Measurements from ENCODE around the gene P2RX5. TPM values are rescaled to one million over a fixed set of nuclear protein-coding genes. Genes with fewer than 3 reads are reported as not detected.
"Not testable (repeated sequence)": the region's sequence is repeated elsewhere in the genome, so short reads cannot be mapped to it uniquely, and the experiment has no call there.

The P2RX5 gene
- total and polyA plus RNA-seq, 9 donors = 0.15 to 1.1 (median 0.61) TPM

DNA sequence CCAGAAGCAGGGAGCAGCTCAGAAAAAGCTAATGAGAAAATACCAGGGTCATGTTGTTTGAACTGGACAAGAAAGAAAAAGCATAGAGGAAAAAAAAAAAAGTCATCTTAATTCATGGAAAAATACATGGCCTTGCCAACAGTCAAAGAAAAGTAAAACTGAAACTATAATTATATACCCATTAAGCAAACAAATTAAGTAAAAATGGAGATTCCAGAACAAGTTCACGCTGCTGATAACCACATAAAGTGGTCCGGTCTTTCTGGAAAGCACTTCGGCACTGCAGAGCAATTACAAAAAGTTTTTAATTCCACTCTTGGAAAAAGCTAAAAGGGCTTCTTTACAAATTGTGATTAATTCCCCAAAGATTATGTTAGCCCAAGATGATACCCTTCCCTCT is 12.4 kb upstream of the P2RX5 start:
- no peak for DNase-seq
- WGBS, 3 donors = 14 to 42% (median 20%) methylated on average over 3 of the region's 3 CpGs
- Histone ChIP-seq H3K4me3 (no peak overlapping the region), H3K4me1 (ENCODE audit: insufficient read depth) (no peaks in the 10 kb centered on the region), H3K27ac (no peak overlapping the region), H3K27me3 (no peaks in the 10 kb centered on the region), H3K9me3 (no peaks in the 10 kb centered on the region), H3K36me3 (no peaks in the 10 kb centered on the region)
- intact Hi-C loops (cut with DNase I) = no loop called here
- TF ChIP-seq, protein P1, sequence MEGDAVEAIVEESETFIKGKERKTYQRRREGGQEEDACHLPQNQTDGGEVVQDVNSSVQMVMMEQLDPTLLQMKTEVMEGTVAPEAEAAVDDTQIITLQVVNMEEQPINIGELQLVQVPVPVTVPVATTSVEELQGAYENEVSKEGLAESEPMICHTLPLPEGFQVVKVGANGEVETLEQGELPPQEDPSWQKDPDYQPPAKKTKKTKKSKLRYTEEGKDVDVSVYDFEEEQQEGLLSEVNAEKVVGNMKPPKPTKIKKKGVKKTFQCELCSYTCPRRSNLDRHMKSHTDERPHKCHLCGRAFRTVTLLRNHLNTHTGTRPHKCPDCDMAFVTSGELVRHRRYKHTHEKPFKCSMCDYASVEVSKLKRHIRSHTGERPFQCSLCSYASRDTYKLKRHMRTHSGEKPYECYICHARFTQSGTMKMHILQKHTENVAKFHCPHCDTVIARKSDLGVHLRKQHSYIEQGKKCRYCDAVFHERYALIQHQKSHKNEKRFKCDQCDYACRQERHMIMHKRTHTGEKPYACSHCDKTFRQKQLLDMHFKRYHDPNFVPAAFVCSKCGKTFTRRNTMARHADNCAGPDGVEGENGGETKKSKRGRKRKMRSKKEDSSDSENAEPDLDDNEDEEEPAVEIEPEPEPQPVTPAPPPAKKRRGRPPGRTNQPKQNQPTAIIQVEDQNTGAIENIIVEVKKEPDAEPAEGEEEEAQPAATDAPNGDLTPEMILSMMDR (IDR thresholded peaks at IDR 0.05) = no peak
- TF ChIP-seq EP300 (IDR thresholded peaks at IDR 0.05) = no peak
- no peak for TF ChIP-seq POLR2A (IDR thresholded peaks at IDR 0.05)

GRCh38 chr17:3705718-3705984 is 9.7 kb upstream of the P2RX5 start:
- 87 to 91% (median 90%) methylated on average over 1 of the region's 1 CpG for WGBS, 3 donors
- H3K27me3 ChIP-seq; intact Hi-C loops (cut with DNase I); H3K27ac ChIP-seq; H3K36me3 ChIP-seq; H3K4me1 ChIP-seq (ENCODE audit: insufficient read depth); H3K9me3 ChIP-seq; DNase-seq; H3K4me3 ChIP-seq: not testable (repeated sequence)

DNA sequence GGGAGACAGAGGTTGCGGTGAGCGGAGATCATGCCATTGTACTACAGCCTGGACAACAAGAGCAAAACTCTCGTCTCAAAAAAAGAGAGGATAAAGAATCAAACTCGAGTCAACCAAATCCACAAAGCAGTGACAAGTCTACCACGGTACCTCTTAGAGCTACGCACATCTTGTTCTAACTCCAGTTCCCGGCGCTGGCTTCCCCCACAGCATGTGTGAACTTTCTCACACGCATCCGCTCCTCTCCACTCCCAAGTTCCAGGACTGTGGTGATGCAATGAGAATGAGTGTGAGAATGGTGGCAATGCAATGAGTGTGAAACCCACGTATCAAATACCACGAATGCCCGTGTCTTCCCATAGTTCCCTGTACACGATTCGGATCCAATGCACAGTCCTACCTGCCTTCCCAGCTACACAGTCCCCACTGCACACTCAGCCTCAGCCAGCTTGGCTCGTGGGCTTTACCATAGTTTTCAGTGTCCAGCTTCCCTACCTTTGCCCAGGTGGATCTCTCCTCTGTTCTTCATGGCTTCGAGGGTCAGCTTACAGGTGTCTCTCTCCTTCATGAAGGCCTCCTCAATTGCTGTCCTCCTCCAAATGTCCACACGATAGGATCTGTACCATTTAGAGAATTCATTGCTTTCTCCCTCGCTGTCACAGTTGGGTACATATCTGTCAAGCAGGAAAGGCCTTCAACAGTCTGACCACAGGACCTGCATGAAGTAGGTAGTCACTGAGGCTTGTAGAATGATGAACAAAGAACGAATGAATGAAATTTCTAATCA is 9.2 kb upstream of the P2RX5 start:
- no peak overlapping the region for H3K4me3 ChIP-seq
- no peaks in the 10 kb centered on the region for H3K4me1 ChIP-seq (ENCODE audit: insufficient read depth)
- H3K27me3 ChIP-seq = no peaks in the 10 kb centered on the region
- H3K9me3 ChIP-seq = no peaks in the 10 kb centered on the region
- H3K36me3 ChIP-seq = no peaks in the 10 kb centered on the region
- no peak overlapping the region for H3K27ac ChIP-seq
- DNase-seq = no peak
- TF ChIP-seq POLR2A (IDR thresholded peaks at IDR 0.05) = no peak
- TF ChIP-seq EP300 (IDR thresholded peaks at IDR 0.05) = no peak
- TF ChIP-seq, protein P1 (IDR thresholded peaks at IDR 0.05) = no peak
- intact Hi-C loops (cut with DNase I) = no loop called here
- WGBS, 3 donors = 84 to 85% (median 85%) methylated on average over 20 of the region's 20 CpGs

DNA sequence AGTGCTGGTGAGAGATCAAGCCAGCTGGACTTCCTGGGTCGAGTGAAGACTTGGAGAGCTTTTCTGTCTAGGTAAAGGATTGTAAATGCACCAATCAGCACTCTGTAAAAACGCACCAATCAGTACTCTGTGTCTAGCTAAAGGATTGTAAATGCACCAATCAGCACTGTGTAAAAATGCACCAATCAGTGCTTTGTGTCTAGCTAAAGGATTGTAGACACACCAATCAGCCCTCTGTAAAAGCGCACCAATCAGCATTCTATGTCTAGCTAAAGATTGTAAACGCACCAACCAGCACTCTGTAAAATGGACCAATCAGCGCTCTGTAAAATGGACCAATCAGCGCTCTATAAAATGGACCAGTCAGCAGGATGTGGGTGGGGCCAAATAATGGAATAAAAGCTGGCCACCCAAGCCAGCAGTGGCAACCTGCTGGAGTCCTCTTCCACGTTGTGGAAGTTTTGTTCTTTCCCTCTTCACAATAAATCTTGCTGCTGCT is 6.1 kb upstream of the P2RX5 start:
- H3K27me3 ChIP-seq; H3K27ac ChIP-seq; H3K4me3 ChIP-seq; DNase-seq; intact Hi-C loops (cut with DNase I); H3K9me3 ChIP-seq; H3K4me1 ChIP-seq (ENCODE audit: insufficient read depth); H3K36me3 ChIP-seq: not testable (repeated sequence)
- WGBS, 3 donors = 81 to 86% (median 81%) methylated on average over 6 to 7 of the region's 7 CpGs

- Histone ChIP-seq H3K4me1 (ENCODE audit: insufficient read depth) (no peaks in the 10 kb centered on the region), H3K4me3 (no peak overlapping the region), H3K27ac (no peak overlapping the region), H3K9me3 (peaks cover 0 to 5% of the 10 kb centered on the region in 2 donors), H3K27me3 (no peaks in the 10 kb centered on the region), H3K36me3 (no peaks in the 10 kb centered on the region)
- DNase-seq = no peak
- TF ChIP-seq POLR2A (IDR thresholded peaks at IDR 0.05) (no peak), EP300 (IDR thresholded peaks at IDR 0.05) (no peak)
- TF ChIP-seq, protein P1 (IDR thresholded peaks at IDR 0.05) = no peak
- 82 to 90% (median 86%) methylated on average over 4 of the region's 4 CpGs for WGBS, 3 donors
- intact Hi-C loops (cut with DNase I) = no loop called here
Measured at GRCh38 chr17:3699951-3700350, 4.0 kb upstream of the P2RX5 start.

Measured in ovary (tissue), 9 donors.